ENCODE measurements around the gene HOXB7. TPM values are rescaled to one million over a fixed set of nuclear protein-coding genes. Genes with fewer than 3 reads are reported as not detected.

The HOXB7 gene
- total RNA-seq, 1 experiment from 2014 or later: not detected

- Histone ChIP-seq H3K14ac (ENCODE audit: insufficient read depth, low read length) (no peak overlapping the region), H3K18ac (ENCODE audit: insufficient read length, low read depth, low read length) (no peak overlapping the region), H3K4ac (ENCODE audit: low read depth, low read length) (no peak overlapping the region), H2BK5ac (ENCODE audit: insufficient read length, low read length) (no peak overlapping the region), H4K20me1 (ENCODE audit: control insufficient read depth, insufficient read depth, insufficient read length) (no peaks in the 10 kb centered on the region), H4K8ac (replicated peaks; ENCODE audit: insufficient read length, low read depth, low read length) (no peak overlapping the region), H3K79me2 (ENCODE audit: insufficient read depth, low read length) (no peaks in the 10 kb centered on the region), H2BK12ac (ENCODE audit: insufficient read length, low read depth, low read length) (no peak overlapping the region), H2BK20ac (ENCODE audit: low read depth, low read length, poor library complexity, severe bottlenecking) (no peak overlapping the region), H2BK15ac (ENCODE audit: low read depth, low read length) (no peak overlapping the region), H3K4me1 (ENCODE audit: insufficient read depth, low read length) (no peaks in the 10 kb centered on the region), H4K5ac (ENCODE audit: insufficient read length, low read depth, low read length) (no peak overlapping the region), H3K9me3 (ENCODE audit: control insufficient read depth, low read depth, low read length) (no peaks in the 10 kb centered on the region), H3K9ac (ENCODE audit: extremely low read depth, insufficient read length, low read length) (no peak overlapping the region), H3K27ac (ENCODE audit: insufficient read length, low read depth, low read length) (no peak overlapping the region), H3K79me1 (ENCODE audit: insufficient read depth, low read depth, low read length, poor library complexity, severe bottlenecking) (no peaks in the 10 kb centered on the region), H3K56ac (ENCODE audit: insufficient read length, low read depth, low read length) (no peak overlapping the region), H3K23me2 (ENCODE audit: insufficient read length, low read depth, low read length, poor library complexity, severe bottlenecking) (no peaks in the 10 kb centered on the region), H2AK5ac (ENCODE audit: insufficient read length, low read length) (no peak overlapping the region), H3T11ph (ENCODE audit: low read length) (no peak overlapping the region), H2BK120ac (ENCODE audit: low read depth, low read length, poor library complexity, severe bottlenecking) (no peak overlapping the region), H3K27me3 (ENCODE audit: insufficient read depth, low read length) (peaks cover 96% of the 10 kb centered on the region), H4K91ac (ENCODE audit: insufficient read length, low read depth, low read length) (no peak overlapping the region), H2AFZ (ENCODE audit: low read length) (no peak overlapping the region), H3K4me2 (ENCODE audit: insufficient read depth, insufficient read length, low read length) (no peak overlapping the region), H3K23ac (ENCODE audit: insufficient read length, low read depth, low read length) (no peak overlapping the region)
- DNase-seq: no peak
- peaks cover 0 to 2% (median 0%) of the 10 kb centered on the region in 3 experiments; a peak in 2 of 7 replicates for H3K36me3 Mint-ChIP-seq (ENCODE audit: insufficient read depth in 1 of 3, low read depth in 3 of 3)
- H3K4me1 Mint-ChIP-seq: peaks cover 4 to 19% of the 10 kb centered on the region in 2 experiments
- no peak overlapping the region for H3K27ac Mint-ChIP-seq
- no CpG with 5 or more reads among the region's 13 CpGs for WGBS (ENCODE audit: extremely low coverage, insufficient read length, low lambda C conversion rate)
- peaks cover 6 to 9% of the 10 kb centered on the region in 2 experiments; a peak in 2 of 5 replicates for H3K9me3 Mint-ChIP-seq
- peaks cover 99% of the 10 kb centered on the region for H3K27me3 Mint-ChIP-seq (ENCODE audit: low read depth)
- H3K4me3 Mint-ChIP-seq: no peak overlapping the region
- TF ChIP-seq CTCF (conservative IDR thresholded peaks at IDR 0.05): no peak
Observed at GRCh38 chr17:48558057-48558830, 52.6 kb downstream of the HOXB7 start.

Small RNAs within 50 kb of the gene (microRNA-seq; reads per million reads assigned to microRNA genes)
- not detected for gene MIR196A1 (ENCODE audit: borderline microRNAs expressed)

Other genes starting within 250 kb of the HOXB7 start
- gene SKAP1, start 180.8 kb downstream of the HOXB7 start, total RNA-seq (2021): not detected in 2 replicates
- gene HOXB1, start 80.0 kb downstream of the HOXB7 start, total RNA-seq (2021): not detected in 2 replicates
- not detected in 2 replicates for gene HOXB2, start 65.9 kb downstream of the HOXB7 start, total RNA-seq (2021)
- not detected in 2 replicates for gene HOXB4, start 32.7 kb downstream of the HOXB7 start, total RNA-seq (2021)
- gene HOXB3, start 20.8 kb downstream of the HOXB7 start, total RNA-seq (2021): not detected in 2 replicates
- not detected in 2 replicates for gene HOXB5, start 17.2 kb downstream of the HOXB7 start, total RNA-seq (2021)
- gene HOXB6, start 6.0 kb downstream of the HOXB7 start, total RNA-seq (2021): not detected in 2 replicates
- gene HOXB8, start 4.3 kb upstream of the HOXB7 start, total RNA-seq (2021): not detected in 2 replicates
- not detected in 2 replicates for gene HOXB9, start 15.3 kb upstream of the HOXB7 start, total RNA-seq (2021)
- not detected in 2 replicates for gene PRAC1, start 111.5 kb upstream of the HOXB7 start, total RNA-seq (2021)
- not detected in 2 replicates for gene PRAC2, start 112.2 kb upstream of the HOXB7 start, total RNA-seq (2021)
- gene HOXB13, start 117.7 kb upstream of the HOXB7 start, total RNA-seq (2021): not detected in 2 replicates
- gene TTLL6, start 206.2 kb upstream of the HOXB7 start, total RNA-seq (2021): 1.1 and 2.4 TPM in 2 replicates
- 19.1 and 23.1 TPM in 2 replicates for gene CALCOCO2, start 220.0 kb upstream of the HOXB7 start, total RNA-seq (2021)

All from H9 (cell line).